Body of pancreas (tissue), 4 donors: ENCODE data around the gene OTUD4. TPM values are rescaled to one million over a fixed set of nuclear protein-coding genes. Genes with fewer than 3 reads are reported as not detected.

Experiments used
- ATAC-seq: fragments of 150-250 bp; one replicate; pipeline ENCODE4 v1.9.1; 2016
- DNase-seq, 4 donors: peaks; one replicate each; pipeline ENCODE4 v3.0.0-alpha.2; 2019
- H3K27ac ChIP-seq, 4 donors: fragments of 200-600 bp; sonication (generic); 1 replicate in 3 of 4; 2 replicates in 1 of 4; pipeline versions ENCODE4 v1.5.1 to v1.6.1; 2016 to 2019; ENCODE audit warnings: mild to moderate bottlenecking in 1 of 4, mixed read lengths in 1 of 4, moderate library complexity in 1 of 4
- H3K27me3 ChIP-seq, 2 donors: fragments of 200-600 bp; sonication (generic); one replicate each; pipeline ENCODE4 v1.6.0; 2016; ENCODE audit warnings: mild to moderate bottlenecking in 1 of 2
- H3K36me3 ChIP-seq, 2 donors: fragments of 200-600 bp; sonication (generic); replicated peaks in 1 of 2; 2 replicates each; pipeline ENCODE4 v1.5.1; 2016; ENCODE audit warnings: low read depth in 2 of 2; ENCODE audit not compliant: insufficient read depth in 1 of 2
- H3K4me1 ChIP-seq: fragments of 200-600 bp; sonication (generic); one replicate; pipeline ENCODE4 v1.6.0; 2016
- H3K4me3 ChIP-seq, 2 donors: fragments of 200-600 bp; sonication (generic); 1 replicate in 1 of 2; 2 replicates in 1 of 2; pipeline ENCODE4 v1.5.1; 2016 to 2019
- H3K9me3 ChIP-seq, 3 donors: fragments of 200-600 bp; sonication (generic); 1 replicate in 2 of 3; 2 replicates in 1 of 3; pipeline ENCODE4 v1.5.1; 2016
- POLR2A ChIP-seq, 3 donors: fragments of 450-650 bp; IDR thresholded peaks; one replicate each; pipeline ENCODE4 v1.6.1; 2016; ENCODE audit warnings: antibody characterized with exemption in 3 of 3, mild to moderate bottlenecking in 2 of 3
- WGBS, 2 donors: methylation state at CpG; one replicate each; pipeline ENCODE4 v1.1.5; 2017; 5-methylcytosine and 5-hydroxymethylcytosine counted together
- intact Hi-C: fragments of 100-400 bp; cut with DNase I; formaldehyde crosslinking; loops from one replicate; pipeline ENCODE4 v1.15.1; 2023
- small RNA-seq: library from RNA; depleted of rRNA; stranded (forward); fragments of <200 nt; gene quantifications from one replicate; pipeline ENCODE3, GENCODE V24; 2016
- total RNA-seq, 2 donors: library from RNA; depleted of rRNA; stranded (reverse); fragments of >200 nt; gene quantifications; one replicate each; pipeline ENCODE4 v1.1.0, GENCODE V29; 2016
- TF ChIP-seq, protein P1 (sequence below), 7 experiments: fragments of 450-650 bp in 4 of 7; fragments of 200-600 bp in 3 of 7; sonication (generic) in 3 of 7; IDR thresholded peaks; one replicate each; pipeline ENCODE4 v1.5.1; 2016 to 2019; ENCODE audit warnings: antibody characterized with exemption in 7 of 7

Gene OTUD4
- total RNA-seq, 2 donors from 2014 or later, result 13.0 to 37.9 TPM

DNA sequence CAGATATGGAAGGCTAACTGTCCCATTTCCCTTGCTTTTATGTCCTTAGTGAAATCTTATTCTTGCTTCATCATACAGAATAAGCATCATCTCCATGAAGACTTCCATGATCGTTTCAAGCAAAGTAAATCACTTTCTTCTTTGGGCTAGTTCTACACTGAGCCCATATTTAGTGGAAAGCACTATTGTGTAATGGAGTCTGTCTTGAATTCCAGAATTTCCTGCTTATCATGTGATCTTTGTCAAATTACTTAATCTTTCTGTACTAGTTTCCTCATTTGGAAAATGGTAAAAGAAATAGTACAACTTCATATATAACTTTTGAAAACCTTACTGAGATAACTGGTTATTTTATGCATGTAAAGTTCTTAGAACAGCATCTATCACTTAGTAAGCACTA lies 90.0 kb downstream of the OTUD4 start:
- no peak for DNase-seq
- intact Hi-C loops, result no loop called here

DNA sequence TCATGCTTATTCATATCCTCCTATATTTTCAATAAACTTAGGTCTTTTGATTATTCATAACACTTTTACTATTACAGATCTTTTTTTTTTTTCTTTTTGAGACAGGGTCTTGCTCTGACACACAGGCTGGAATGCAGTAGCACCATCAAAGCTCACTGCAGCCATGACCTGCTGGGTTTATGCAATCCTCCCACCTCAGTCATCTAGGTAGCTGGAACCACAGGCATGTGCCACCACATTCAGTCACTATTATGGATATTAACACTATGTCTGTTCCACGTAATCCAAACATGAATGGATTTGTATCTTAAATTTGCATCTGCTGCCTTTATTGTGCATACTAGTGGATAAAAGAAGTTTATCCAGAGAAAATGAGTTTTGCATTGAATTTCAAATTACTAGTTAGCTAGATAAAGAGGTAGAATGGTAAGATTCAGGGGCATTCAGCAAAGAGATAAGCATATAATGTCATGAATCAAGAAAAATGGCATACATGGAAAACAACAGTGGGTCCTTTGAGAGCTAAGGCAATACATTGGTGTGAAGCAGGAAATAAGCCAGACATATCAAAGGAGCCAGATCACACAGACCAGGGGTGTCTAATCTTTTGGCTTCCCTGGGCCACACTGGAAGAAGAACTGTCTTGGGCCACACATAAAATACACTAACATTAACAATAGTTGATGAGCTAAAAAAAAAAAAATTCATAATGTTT lies 96.3 kb downstream of the OTUD4 start:
- ATAC-seq, result no peak
- intact Hi-C loops, result no loop called here
- WGBS, 2 donors, result 96 to 100% methylated on average over 1 of the region's 1 CpG
- DNase-seq, result no peak
- no peaks in the 10 kb centered on the region for H3K9me3 ChIP-seq
- no peak overlapping the region for H3K27ac ChIP-seq
- no peak for TF ChIP-seq POLR2A (IDR thresholded peaks at IDR 0.05)
- TF ChIP-seq, protein P1, sequence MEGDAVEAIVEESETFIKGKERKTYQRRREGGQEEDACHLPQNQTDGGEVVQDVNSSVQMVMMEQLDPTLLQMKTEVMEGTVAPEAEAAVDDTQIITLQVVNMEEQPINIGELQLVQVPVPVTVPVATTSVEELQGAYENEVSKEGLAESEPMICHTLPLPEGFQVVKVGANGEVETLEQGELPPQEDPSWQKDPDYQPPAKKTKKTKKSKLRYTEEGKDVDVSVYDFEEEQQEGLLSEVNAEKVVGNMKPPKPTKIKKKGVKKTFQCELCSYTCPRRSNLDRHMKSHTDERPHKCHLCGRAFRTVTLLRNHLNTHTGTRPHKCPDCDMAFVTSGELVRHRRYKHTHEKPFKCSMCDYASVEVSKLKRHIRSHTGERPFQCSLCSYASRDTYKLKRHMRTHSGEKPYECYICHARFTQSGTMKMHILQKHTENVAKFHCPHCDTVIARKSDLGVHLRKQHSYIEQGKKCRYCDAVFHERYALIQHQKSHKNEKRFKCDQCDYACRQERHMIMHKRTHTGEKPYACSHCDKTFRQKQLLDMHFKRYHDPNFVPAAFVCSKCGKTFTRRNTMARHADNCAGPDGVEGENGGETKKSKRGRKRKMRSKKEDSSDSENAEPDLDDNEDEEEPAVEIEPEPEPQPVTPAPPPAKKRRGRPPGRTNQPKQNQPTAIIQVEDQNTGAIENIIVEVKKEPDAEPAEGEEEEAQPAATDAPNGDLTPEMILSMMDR (IDR thresholded peaks at IDR 0.05), result no peak
- peaks cover 0 to 2% of the 10 kb centered on the region in 2 donors for H3K36me3 ChIP-seq
- no peaks in the 10 kb centered on the region for H3K4me1 ChIP-seq
- H3K27me3 ChIP-seq, result no peaks in the 10 kb centered on the region
- no peak overlapping the region for H3K4me3 ChIP-seq

More for the DNA sequence above, 90.0 kb downstream of the OTUD4 start:
- ATAC-seq, result no peak
- H3K4me1 ChIP-seq, result no peaks in the 10 kb centered on the region
- WGBS, 2 donors, result 77 to 97% methylated on average over 1 of the region's 1 CpG
- H3K9me3 ChIP-seq, result no peaks in the 10 kb centered on the region
- no peak overlapping the region for H3K27ac ChIP-seq
- H3K36me3 ChIP-seq, result no peaks in the 10 kb centered on the region
- H3K27me3 ChIP-seq, result no peaks in the 10 kb centered on the region
- TF ChIP-seq, protein P1 (IDR thresholded peaks at IDR 0.05), result no peak
- no peak for TF ChIP-seq POLR2A (IDR thresholded peaks at IDR 0.05)
- no peak overlapping the region for H3K4me3 ChIP-seq

Small RNA genes within 50 kb of the gene (small RNA-seq; reads per million reads assigned to genes)
- gene RF00019, result not detected

Other genes with a start within 250 kb of the OTUD4 start
- gene ANAPC10, start 82.4 kb downstream of the OTUD4 start, total RNA-seq, result 10 to 100 TPM in 1 of 2 donors, 1 to 10 TPM in 1; 6.6 to 10.9 TPM
- 10 to 100 TPM; 47.2 to 50.4 TPM for gene ABCE1, start 82.3 kb downstream of the OTUD4 start, total RNA-seq